GM12874 (cell line): Measurements from ENCODE around the gene NAA20.

Experiments
- CTCF ChIP-seq: IDR thresholded peaks from 2 replicates; pipeline ENCODE4 v1.5.1; 2011; ENCODE audit warnings: low read depth, mild to moderate bottlenecking, control low read depth, low read length, moderate library complexity; ENCODE audit not compliant: insufficient read depth

Gene NAA20

GRCh38 chr20:20070871-20071726 is 53.9 kb downstream of the NAA20 start:
- TF ChIP-seq CTCF = no peak

- no peak for TF ChIP-seq CTCF
Observed at GRCh38 chr20:20073801-20074371, 56.7 kb downstream of the NAA20 start.

GRCh38 chr20:20075032-20075431 is 57.9 kb downstream of the NAA20 start:
- no peak for TF ChIP-seq CTCF

GRCh38 chr20:20076297-20077065 is 59.3 kb downstream of the NAA20 start:
- no peak for TF ChIP-seq CTCF

- TF ChIP-seq CTCF = no peak
Observed at GRCh38 chr20:20078041-20078440, 60.9 kb downstream of the NAA20 start.

GRCh38 chr20:20079102-20079784 is 62.1 kb downstream of the NAA20 start:
- TF ChIP-seq CTCF = no peak
